Glutamatergic neuron (in vitro differentiated cells): ENCODE measurements around the gene MYO5B. TPM values are rescaled to one million over a fixed set of nuclear protein-coding genes. Genes with fewer than 3 reads are reported as not detected.

ENCODE experiments used
- DNase-seq: peaks from one replicate; pipeline ENCODE4 v3.0.0; 2022
- H3K27ac Mint-ChIP-seq: one replicate; pipeline ENCODE4 v1.8.0; 2020; ENCODE audit warnings: mild to moderate bottlenecking, mixed read lengths, inconsistent platforms; ENCODE audit not compliant: unreplicated experiment
- H3K27me3 Mint-ChIP-seq: one replicate; pipeline ENCODE4 v1.8.0; 2020; ENCODE audit warnings: mild to moderate bottlenecking, moderate library complexity, mixed read lengths, inconsistent platforms; ENCODE audit not compliant: unreplicated experiment
- H3K36me3 Mint-ChIP-seq: one replicate; pipeline ENCODE4 v1.8.0; 2020; ENCODE audit warnings: mild to moderate bottlenecking, mixed read lengths, inconsistent platforms; ENCODE audit not compliant: unreplicated experiment
- H3K4me1 Mint-ChIP-seq: one replicate; pipeline ENCODE4 v1.8.0; 2020; ENCODE audit warnings: mild to moderate bottlenecking, low read depth, mixed read lengths, inconsistent platforms; ENCODE audit not compliant: unreplicated experiment
- H3K4me3 Mint-ChIP-seq: one replicate; pipeline ENCODE4 v1.8.0; 2020; ENCODE audit warnings: mild to moderate bottlenecking, mixed read lengths, inconsistent platforms; ENCODE audit not compliant: unreplicated experiment
- H3K9me3 Mint-ChIP-seq: one replicate; pipeline ENCODE4 v1.8.0; 2020; ENCODE audit warnings: mild to moderate bottlenecking, moderate library complexity, mixed read lengths, inconsistent platforms; ENCODE audit not compliant: unreplicated experiment
- CTCF ChIP-seq: fragments of 200-600 bp; sonication (generic); IDR thresholded peaks from one replicate; pipeline ENCODE4 v1.5.0; 2021; ENCODE audit not compliant: partially characterized antibody, unreplicated experiment
- total RNA-seq: library from RNA; stranded (reverse); fragmentation: NEBNext Ultra II Directional; extraction: Animal tissue kit (Norgen Biotek cat#: 25700); gene quantifications from one replicate; pipeline ENCODE4 v1.2.1, GENCODE V29; 2021; ENCODE audit not compliant: unreplicated experiment

Gene MYO5B
- total RNA-seq, 1 donor from 2014 or later, result 2.7 TPM

GRCh38 chr18:50060822-50061221, 134.1 kb downstream of the MYO5B start:
- Mint-ChIP-seq H3K9me3 (no peaks in the 10 kb centered on the region), H3K36me3 (no peaks in the 10 kb centered on the region), H3K27me3 (no peaks in the 10 kb centered on the region), H3K4me3 (no peak overlapping the region), H3K4me1 (peaks cover 5% of the 10 kb centered on the region), H3K27ac (no peak overlapping the region)
- TF ChIP-seq CTCF, result no peak
- DNase-seq, result no peak

- H3K9me3 Mint-ChIP-seq, result peaks cover 4% of the 10 kb centered on the region
- DNase-seq, result no peak
- no peak overlapping the region for H3K4me3 Mint-ChIP-seq
- H3K27ac Mint-ChIP-seq, result no peak overlapping the region
- H3K36me3 Mint-ChIP-seq, result no peaks in the 10 kb centered on the region
- H3K27me3 Mint-ChIP-seq, result no peaks in the 10 kb centered on the region
- peaks cover 8% of the 10 kb centered on the region for H3K4me1 Mint-ChIP-seq
- TF ChIP-seq CTCF, result no peak
These were observed 136.2 kb downstream of the MYO5B start for GRCh38 chr18:50058731-50059130.

- Mint-ChIP-seq H3K4me1 (peaks cover 11% of the 10 kb centered on the region), H3K9me3 (peaks cover 4% of the 10 kb centered on the region), H3K4me3 (no peak overlapping the region), H3K27me3 (no peaks in the 10 kb centered on the region), H3K36me3 (no peaks in the 10 kb centered on the region), H3K27ac (no peak overlapping the region)
- TF ChIP-seq CTCF, result no peak
- DNase-seq, result no peak
These were observed 137.9 kb downstream of the MYO5B start for GRCh38 chr18:50057009-50057408.

GRCh38 chr18:50056185-50056584, 138.8 kb downstream of the MYO5B start:
- Mint-ChIP-seq H3K27ac (no peak overlapping the region), H3K4me1 (peaks cover 11% of the 10 kb centered on the region), H3K27me3 (no peaks in the 10 kb centered on the region), H3K36me3 (no peaks in the 10 kb centered on the region), H3K9me3 (peaks cover 4% of the 10 kb centered on the region), H3K4me3 (no peak overlapping the region)
- TF ChIP-seq CTCF, result no peak
- no peak for DNase-seq

GRCh38 chr18:50055488-50055887, 139.5 kb downstream of the MYO5B start:
- H3K36me3 Mint-ChIP-seq, result no peaks in the 10 kb centered on the region
- H3K9me3 Mint-ChIP-seq, result peaks cover 4% of the 10 kb centered on the region
- no peak overlapping the region for H3K27ac Mint-ChIP-seq
- TF ChIP-seq CTCF, result no peak
- no peak overlapping the region for H3K4me3 Mint-ChIP-seq
- H3K27me3 Mint-ChIP-seq, result no peaks in the 10 kb centered on the region
- peaks cover 11% of the 10 kb centered on the region for H3K4me1 Mint-ChIP-seq
- no peak for DNase-seq
